Astrocyte of the cerebellum (primary cell): ENCODE measurements around the gene SPECC1.

Experiments used
- DNase-seq: peaks from one replicate; pipeline ENCODE4 v3.0.0-alpha.2; 2011; ENCODE audit warnings: low read depth
- H3K4me3 ChIP-seq: 2 replicates; pipeline ENCODE4 v1.5.1; 2011; ENCODE audit warnings: mild to moderate bottlenecking, low read depth, low read length, moderate library complexity
- in situ Hi-C: cut with HindIII; loops from 2 replicates; pipeline ENCODE4 v1.10.0; 2017; ENCODE audit warnings: low sequenced_read_pairs
- TF ChIP-seq, protein P1 (sequence below): IDR thresholded peaks from 2 replicates; pipeline ENCODE4 v1.5.1; 2012; ENCODE audit warnings: low read length, low read depth, moderate library complexity, mild to moderate bottlenecking; ENCODE audit errors: missing control alignments

The SPECC1 gene

GRCh38 chr17:20085283-20085845 is 76.2 kb downstream of the SPECC1 start:
- no peak overlapping the region for H3K4me3 ChIP-seq
- TF ChIP-seq, protein P1, sequence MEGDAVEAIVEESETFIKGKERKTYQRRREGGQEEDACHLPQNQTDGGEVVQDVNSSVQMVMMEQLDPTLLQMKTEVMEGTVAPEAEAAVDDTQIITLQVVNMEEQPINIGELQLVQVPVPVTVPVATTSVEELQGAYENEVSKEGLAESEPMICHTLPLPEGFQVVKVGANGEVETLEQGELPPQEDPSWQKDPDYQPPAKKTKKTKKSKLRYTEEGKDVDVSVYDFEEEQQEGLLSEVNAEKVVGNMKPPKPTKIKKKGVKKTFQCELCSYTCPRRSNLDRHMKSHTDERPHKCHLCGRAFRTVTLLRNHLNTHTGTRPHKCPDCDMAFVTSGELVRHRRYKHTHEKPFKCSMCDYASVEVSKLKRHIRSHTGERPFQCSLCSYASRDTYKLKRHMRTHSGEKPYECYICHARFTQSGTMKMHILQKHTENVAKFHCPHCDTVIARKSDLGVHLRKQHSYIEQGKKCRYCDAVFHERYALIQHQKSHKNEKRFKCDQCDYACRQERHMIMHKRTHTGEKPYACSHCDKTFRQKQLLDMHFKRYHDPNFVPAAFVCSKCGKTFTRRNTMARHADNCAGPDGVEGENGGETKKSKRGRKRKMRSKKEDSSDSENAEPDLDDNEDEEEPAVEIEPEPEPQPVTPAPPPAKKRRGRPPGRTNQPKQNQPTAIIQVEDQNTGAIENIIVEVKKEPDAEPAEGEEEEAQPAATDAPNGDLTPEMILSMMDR: no peak
- in situ Hi-C loops: no loop called here
- peak; percentile 95 for DNase-seq

- TF ChIP-seq, protein P1: no peak
- no peak overlapping the region for H3K4me3 ChIP-seq
- no peak for DNase-seq
- in situ Hi-C loops: no loop called here
Measured at GRCh38 chr17:20086416-20087076, 77.4 kb downstream of the SPECC1 start.

DNA sequence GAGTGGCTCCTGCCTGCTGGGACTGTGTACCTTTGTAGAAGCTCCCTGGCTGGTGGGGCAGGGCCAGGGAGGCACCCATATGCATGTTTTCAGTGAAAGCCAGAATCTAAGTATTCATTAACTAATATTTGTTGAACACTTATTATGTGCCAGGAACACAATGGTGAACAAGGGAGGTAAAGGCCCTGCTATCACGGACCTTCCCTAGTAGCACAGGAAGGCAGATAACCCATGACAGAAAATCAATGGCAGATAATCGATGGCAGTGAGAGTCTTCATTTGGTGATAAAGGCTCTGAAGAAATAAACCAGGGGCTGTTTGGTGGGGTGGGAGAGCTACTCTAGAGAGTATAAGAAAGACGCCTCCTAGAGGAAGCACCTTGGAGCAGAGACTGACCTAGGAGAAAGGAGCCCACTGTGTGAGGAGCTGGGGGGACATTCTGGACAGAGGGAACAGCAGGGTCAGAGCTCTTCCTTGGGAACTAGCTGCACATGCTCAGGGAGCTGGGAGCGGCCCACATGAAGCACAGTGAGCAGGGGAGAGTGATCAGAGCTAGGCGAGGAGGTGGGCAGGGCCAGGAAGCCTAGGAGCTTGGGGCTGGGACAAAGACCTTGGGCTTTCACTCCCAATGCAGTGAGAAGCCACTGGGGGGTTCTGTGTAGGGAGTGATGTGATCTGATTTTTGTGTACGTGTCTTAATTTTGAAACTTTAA is 78.5 kb downstream of the SPECC1 start:
- in situ Hi-C loops: no loop called here
- H3K4me3 ChIP-seq: no peak overlapping the region
- TF ChIP-seq, protein P1: no peak

DNA sequence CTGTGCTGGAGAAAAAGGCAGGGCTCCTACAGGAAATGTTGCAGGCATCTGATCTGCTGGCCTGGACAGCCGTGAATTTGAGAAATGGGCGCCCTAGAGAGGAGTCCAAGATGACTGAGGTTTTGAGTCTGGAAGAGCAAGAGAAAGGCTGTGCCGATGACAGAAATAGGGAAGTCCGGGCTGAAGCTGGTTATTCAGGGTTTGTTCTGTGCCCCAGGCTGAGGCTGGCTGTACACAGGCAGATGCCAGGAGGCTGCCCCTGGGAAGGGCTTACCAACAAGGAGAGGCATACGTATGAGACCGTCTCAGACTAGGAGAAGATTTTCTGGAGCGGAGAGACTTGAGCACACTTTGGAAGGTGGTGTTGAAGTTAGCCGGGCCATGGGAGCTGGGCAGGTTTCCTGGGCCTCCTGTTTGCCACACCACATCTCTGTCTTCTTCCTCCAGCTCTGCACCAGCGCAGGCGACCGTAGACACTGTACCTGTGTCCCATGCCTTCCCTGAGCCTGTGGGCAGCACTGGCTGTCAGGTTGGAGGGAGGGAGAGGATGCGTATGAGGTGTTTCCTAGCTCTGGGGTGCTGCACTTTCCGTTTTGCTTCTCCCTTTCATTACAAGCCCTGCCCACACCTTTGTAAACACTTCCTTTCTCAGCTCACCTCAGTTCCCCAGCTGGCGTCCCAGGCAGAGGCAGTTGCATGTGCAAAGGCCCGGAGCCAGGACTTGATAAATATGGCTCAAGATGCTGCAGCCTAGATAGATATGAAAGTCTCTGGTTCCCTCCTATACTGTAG is 80.8 kb downstream of the SPECC1 start:
- in situ Hi-C loops: no loop called here
- DNase-seq: no peak
- H3K4me3 ChIP-seq: no peak overlapping the region
- TF ChIP-seq, protein P1: no peak

More for the DNA sequence above, 78.5 kb downstream of the SPECC1 start:
- no peak for DNase-seq

DNA sequence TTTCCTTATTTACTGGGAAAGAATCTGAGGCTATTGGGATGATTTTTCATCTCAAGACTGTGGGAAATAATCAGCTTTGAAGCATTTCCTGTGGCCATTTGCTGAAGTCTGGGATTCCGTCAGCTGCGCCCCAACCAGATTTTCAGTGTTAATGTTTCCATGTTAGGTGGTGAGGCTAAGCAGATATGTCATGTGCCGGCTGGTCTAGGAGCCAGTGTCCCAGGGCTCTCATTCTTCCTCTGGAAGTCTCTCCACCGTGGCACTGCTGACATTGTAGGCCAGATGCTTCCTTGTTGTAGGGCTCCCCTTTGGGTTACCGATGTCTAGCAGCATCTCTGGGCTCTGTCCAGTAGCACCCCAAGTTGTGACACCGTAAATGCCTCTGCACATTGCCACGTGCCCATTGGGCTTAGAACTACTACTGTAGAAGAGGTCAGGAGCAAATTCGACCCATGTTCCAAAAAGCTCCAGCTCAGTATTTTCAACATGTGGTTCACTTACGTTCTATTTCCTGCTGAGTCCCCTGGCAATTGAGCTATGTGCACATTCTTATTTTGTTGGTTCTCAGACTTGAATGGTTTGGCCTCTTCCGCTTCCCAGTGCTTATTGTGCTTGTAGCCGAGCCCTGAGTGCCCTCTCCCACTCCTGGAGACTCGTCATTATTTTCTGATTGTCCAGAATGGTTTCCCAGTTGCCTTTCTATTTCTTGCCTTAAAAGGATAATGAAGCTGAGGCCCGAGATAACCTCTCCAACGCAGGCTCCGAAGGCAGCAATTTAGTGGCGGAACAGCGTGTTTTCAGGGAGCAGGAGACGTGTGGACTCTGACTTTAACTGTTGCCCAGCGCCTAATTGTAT is 82.2 kb downstream of the SPECC1 start:
- TF ChIP-seq, protein P1: no peak
- no peak for DNase-seq
- in situ Hi-C loops: no loop called here
- H3K4me3 ChIP-seq: no peak overlapping the region
